NCI-H226 (cell line): ENCODE measurements around the gene GPR33.
"Not testable (repeated sequence)": the region's sequence is repeated elsewhere in the genome, so short reads cannot be mapped to it uniquely, and the experiment has no call there.

Experiments used
- DNase-seq: peaks from one replicate; pipeline ENCODE4 v3.0.0-alpha.2; 2015

GPR33 gene

DNA sequence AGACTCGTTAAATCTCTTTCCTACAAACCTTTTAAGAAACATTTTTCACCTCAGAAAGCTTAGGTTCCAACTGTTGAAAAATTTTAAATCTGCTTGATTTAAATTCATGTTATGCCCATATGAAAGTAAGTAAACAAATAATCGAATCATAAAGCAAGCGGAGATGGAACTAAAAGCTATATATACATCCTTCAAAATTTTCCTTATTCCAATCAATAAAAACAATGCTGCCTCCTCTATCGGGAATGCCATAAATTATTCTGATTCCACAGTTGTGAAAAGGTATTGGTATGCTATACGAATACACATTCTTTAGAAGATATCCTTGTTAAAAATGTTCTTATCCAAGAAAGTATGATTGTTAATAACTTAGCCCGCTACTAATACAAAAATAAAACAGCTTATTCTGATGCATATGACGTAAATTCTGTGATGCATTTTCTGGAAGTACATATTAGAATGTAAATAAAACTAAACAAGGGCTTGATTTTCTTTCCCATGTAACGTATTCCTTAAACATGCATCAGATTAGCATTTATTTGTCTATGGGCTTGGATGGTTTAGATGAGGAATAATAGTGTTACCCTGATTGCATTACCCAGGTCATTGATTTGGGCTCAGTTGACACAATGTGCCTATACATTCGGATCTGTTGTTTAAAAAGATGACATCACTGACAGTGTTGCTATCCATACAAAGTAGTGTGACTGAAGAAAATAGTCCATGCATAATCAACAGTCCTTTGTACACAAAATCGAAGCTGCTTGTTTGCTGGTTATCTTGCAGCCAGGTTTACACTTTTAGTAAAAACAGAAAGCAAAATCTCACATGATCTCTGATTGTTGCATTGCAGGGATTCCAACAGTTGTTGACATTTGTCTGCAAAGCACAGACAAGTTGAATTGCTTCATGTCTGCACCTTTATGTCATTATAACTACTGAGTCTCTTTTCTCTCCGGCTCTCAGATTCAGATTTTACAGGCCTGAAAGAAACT lies 29.9 kb downstream of the GPR33 start:
- DNase-seq, result no peak

DNA sequence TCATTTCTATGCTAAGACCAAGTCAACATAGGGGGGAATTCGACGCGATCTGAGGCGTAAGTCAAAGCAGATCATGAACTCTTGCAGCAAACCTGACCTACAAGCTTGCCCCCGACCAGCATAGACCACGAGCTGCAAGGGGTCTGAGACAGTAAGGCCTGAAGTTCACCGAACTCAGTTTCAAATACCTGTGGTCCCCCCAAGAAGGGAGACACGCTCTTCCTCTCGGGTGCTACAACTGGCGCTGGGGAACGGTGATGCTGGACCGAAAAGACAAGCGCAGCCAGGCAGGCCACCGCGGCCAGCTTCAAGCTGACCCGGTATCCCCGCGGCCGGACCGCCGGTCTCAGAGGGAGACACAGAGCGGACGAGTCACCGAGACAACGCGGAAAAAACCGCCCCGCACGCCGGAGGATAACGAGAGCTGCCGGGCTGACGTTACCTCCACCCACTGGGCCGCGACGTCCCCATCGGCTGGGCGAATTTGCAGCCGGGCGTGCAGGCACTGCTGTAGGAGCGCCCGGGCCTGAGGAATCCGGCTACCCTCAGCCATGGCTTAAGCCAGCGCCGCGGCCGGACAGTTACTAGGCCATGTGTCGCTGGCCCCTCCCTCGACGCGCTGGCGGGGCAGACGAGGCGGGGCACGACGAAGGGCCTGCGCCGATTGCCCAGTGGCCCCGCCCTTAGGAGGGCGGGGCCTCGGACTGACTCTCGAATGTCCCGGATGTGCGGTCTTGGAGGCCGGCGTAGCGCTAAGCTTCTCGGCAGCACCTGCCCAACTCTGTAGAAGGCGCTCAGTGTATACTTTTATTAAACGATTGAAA lies 30.8 kb downstream of the GPR33 start, which contains the start of gene DTD2:
DTD2 (minus strand) TSS at position 666 of the 824 bp plus-strand sequence; CDS start at position 553, 113 bp downstream.
- peak; percentile 88 for DNase-seq

DNA sequence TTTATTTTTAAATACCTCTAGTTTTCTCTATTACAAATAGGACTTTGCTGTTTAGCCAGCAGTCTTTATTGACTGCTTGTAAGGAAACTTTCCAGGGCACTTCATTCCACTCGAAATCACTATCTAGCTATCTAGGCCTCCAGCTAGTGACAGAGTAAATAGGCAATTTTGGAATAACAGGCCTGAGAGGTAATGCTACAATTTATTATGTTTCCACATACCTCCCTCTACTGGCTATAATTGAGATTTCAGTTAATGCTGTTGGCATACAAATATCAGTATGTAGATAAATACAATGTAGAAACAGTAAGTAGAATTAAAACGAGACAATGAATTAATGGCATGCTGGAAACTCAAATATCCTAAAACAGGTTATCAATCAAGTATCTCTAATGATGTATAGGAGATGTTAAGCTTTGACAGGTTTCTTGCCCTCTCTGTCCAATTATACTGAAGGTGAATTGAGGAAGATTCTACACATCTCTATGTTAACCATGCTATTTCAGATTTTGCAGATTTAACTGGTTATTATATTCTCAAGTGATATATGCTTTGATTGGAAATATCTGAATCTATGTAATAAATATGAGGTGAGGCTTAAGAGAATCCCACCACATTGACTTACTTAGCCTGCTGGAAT lies 37.7 kb downstream of the GPR33 start:
- peak; percentile 30 for DNase-seq

DNA sequence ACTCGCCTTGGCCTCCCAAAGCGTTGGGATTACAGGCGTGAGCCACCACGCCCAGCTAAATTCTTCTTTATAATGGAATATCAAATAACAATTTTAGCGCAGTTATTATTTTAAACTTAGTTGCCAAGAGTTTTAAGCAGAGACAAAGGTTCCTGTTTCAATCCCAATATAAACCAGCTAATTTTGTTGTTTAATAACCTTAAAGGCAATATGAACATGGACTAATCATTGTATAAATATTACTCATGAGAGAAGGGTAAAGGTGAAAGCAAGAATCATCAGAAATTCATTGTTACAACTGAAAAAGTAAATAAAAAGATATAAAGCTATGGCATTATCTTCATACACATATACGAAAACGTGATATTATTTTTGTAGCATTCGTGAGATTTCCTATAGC lies 38.7 kb downstream of the GPR33 start:
- DNase-seq, result no peak

DNA sequence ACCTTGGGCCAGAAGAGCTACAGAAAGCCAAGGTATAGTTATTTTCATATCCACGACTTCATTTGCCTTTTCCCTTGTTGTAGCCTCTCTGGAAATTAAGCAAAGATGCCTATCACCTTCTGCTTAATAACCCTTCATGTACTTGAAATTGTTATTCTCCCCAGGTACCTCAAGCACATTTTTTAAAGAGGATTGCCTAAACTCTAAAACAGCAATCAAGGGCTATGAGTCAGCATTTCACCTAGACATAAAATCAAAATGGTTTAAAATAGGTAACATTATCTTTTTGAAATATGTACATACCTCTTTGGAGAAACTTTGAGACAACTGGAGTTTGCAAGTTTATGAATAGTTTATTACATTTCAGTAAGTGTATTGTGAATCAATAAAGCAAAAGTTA lies 42.1 kb downstream of the GPR33 start:
- DNase-seq, result no peak

DNA sequence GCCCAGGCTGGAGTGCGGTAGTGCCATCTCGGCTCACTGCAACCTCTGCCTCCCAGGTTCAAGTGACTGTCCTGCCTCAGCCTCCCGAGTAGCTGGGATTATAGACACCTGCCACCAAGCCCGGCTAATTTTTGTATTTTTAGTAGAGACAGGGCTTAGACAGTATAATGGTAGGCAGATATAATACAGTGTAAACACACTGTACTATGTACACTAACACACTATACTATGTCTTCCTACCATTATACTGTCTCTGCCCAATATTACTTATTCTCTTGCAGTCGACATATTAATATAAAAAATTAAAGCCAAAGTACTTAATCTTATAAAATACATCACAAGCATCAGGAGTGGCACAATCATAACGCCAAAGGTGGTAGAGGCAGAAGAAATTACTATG lies 45.6 kb downstream of the GPR33 start:
- DNase-seq, result no peak

DNA sequence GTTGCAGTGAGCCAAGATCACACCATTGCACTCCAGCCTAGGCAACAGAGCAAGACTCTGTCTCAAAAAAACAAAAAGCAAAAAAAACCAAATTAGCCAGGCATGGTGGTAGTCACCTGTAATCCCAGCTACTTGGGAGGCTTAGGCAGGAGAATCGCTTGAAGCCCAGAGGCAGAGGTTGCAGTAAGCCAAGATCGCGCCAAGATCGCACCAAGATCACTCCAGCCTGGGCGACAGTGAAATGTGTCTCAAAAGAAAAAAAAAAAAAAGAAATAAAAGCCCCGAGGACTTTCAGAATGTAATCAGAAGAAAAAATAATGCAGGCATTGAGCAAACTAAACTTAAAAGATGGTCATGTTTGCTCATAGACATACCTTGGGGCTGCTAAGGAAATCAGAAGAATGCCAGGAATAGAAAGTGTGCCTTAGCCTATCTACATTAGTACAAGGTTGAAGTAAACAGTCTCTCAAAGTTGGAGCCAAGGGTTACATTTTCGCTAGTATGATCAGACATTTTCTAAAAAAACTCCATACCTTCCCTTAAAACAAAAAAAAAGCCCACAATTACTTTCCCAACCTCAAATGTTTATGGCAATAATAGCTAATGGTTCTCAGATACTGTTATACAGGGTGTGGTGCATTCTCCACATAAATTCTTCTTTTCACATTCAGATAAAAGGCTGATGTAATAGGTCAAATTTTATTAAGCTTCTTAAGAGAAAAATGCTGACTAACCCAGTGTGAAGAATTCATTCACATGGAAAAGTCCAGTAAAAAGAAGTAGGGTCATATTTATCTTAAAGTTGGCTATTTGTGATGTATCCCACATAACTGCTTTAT lies 46.3 kb downstream of the GPR33 start:
- peak; percentile 87 for DNase-seq

DNA sequence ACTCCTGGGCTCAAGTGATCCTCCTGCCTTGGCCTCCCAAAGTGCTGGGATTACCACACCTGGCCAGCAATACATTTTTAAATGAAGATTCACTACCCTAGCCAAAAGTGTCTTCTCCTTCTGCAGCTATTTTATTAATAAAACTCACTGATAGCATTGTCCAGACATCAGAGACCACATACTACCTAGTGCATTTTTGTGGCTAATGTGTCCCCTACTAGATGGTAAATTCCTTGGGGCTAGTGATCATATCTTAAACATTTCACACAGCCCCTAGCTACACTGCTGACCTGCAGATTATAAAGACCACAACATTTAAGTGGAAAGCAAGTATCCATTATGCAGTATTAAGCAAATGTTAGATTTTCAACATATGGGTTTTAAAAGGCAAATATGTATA lies 47.6 kb downstream of the GPR33 start:
- DNase-seq, result no peak

DNA sequence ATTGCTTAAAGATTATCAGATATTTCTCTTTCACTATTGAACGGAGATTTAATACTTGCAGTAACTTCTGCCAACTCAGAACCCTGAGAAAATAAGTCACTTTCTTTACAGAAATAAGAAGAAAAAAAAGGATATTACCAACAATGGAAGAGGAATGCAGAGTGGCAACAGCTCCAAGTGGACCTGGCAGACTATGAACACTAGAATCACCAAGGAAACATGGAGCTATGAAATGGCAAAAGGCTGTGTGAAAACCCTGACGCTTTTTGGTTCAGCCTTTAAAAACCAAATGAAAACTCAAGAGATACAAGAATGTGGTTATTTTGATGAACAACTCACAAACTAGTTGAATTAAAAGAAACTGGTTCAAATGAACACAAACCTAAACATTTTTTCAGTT lies 48.3 kb downstream of the GPR33 start:
- no peak for DNase-seq

DNA sequence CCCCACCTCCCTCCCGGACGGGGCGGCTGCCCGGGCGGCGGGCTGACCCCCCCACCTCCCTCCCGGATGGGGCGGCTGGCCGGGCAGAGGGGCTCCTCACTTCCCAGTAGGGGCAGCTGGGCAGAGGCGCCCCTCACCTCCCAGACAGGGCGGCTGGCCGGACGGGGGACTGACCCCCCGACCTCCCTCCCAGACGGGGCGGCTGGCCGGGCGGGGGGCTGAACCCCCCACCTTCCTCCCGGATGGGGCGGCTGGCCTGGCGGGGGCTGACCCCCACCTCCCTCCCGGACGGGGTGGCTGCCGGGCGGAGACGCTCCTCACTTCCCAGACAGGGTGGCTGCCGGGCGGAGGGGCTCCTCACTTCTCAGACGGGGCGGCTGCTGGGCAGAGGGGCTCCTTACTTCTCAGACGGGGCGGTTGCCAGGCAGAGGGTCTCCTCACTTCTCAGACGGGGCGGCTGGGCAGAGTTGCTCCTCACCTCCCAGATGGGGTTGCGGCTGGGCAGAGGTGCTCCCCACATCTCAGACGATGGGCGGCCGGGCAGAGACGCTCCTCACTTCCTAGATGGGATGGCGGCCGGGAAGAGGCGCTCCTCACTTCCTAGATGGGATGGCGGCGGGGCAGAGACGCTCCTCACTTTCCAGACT lies 50.7 kb downstream of the GPR33 start:
- not testable (repeated sequence) for DNase-seq

DNA sequence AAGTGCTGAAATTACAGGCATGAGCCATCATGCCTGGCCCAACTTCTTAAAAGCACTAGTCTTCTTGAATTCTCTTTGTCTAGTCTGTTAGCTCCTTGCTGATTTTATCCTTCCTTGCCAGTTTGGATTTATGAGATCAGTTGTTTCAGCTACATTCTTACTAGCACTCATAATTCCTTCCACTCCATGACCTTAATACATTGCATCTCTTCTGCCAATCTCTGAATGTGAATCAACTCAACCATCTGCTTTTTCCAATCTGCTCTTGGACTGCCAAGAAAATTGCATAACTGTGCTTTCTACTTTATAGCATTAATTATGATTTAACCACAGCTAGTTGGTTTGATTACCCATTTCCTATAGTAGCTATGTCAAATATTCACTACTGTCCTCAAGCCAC lies 52.6 kb downstream of the GPR33 start:
- DNase-seq, result peak; percentile 21
